ENCODE measurements around the gene CERS6. TPM values are rescaled to one million over a fixed set of nuclear protein-coding genes. Genes with fewer than 3 reads are reported as not detected.

Gene CERS6
- polyA plus RNA-seq, 1 donor from 2014 or later, result 59.3 TPM

- H2AFZ ChIP-seq (ENCODE audit: low read depth, low read length), result no peak overlapping the region
- H3K9ac ChIP-seq (ENCODE audit: low read length), result no peak overlapping the region
- peaks cover 7% of the 10 kb centered on the region for H3K9me3 ChIP-seq (ENCODE audit: low read length)
- no peaks in the 10 kb centered on the region for H4K20me1 ChIP-seq (ENCODE audit: insufficient read depth)
- H3K9me2 ChIP-seq (ENCODE audit: insufficient read depth, low read length), result no peaks in the 10 kb centered on the region
- peaks cover 9% of the 10 kb centered on the region for H3K79me2 ChIP-seq (replicated peaks; ENCODE audit: insufficient read depth, low read length)
- TF ChIP-seq, protein P1, sequence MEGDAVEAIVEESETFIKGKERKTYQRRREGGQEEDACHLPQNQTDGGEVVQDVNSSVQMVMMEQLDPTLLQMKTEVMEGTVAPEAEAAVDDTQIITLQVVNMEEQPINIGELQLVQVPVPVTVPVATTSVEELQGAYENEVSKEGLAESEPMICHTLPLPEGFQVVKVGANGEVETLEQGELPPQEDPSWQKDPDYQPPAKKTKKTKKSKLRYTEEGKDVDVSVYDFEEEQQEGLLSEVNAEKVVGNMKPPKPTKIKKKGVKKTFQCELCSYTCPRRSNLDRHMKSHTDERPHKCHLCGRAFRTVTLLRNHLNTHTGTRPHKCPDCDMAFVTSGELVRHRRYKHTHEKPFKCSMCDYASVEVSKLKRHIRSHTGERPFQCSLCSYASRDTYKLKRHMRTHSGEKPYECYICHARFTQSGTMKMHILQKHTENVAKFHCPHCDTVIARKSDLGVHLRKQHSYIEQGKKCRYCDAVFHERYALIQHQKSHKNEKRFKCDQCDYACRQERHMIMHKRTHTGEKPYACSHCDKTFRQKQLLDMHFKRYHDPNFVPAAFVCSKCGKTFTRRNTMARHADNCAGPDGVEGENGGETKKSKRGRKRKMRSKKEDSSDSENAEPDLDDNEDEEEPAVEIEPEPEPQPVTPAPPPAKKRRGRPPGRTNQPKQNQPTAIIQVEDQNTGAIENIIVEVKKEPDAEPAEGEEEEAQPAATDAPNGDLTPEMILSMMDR (IDR thresholded peaks at IDR 0.05; ENCODE audit: poor library complexity, severe bottlenecking), result no peak
- TF ChIP-seq EP300 (conservative IDR thresholded peaks at IDR 0.05; ENCODE audit: poor library complexity, severe bottlenecking) (no peak), REST (IDR thresholded peaks at IDR 0.05; ENCODE audit: borderline replicate concordance) (no peak), EZH2 (IDR thresholded peaks at IDR 0.05; ENCODE audit: borderline replicate concordance, insufficient read depth, low read length, poor library complexity, severe bottlenecking) (no peak), MXI1 (conservative IDR thresholded peaks at IDR 0.05; ENCODE audit: poor library complexity, severe bottlenecking) (no peak), SMC3 (conservative IDR thresholded peaks at IDR 0.05; ENCODE audit: poor library complexity) (no peak), TAF1 (IDR thresholded peaks at IDR 0.05; ENCODE audit: low read depth) (no peak), RAD21 (conservative IDR thresholded peaks at IDR 0.05) (no peak), POLR2AphosphoS5 (IDR thresholded peaks at IDR 0.05) (no peak)
- no peak overlapping the region for H3K4me3 ChIP-seq (ENCODE audit: low read length)
- H3K4me2 ChIP-seq (ENCODE audit: low read length), result no peak overlapping the region
- no peaks in the 10 kb centered on the region for H3K36me3 ChIP-seq (ENCODE audit: insufficient read depth, low read length)
- no peaks in the 10 kb centered on the region for H3K27me3 ChIP-seq (ENCODE audit: insufficient read depth, low read depth, low read length)
- H3F3A ChIP-seq (ENCODE audit: insufficient read depth, low read length, poor library complexity, severe bottlenecking), result no peaks in the 10 kb centered on the region
- no peak overlapping the region for H3K27ac ChIP-seq (ENCODE audit: low read length)
These were observed 145.7 kb downstream of the CERS6 start for GRCh38 chr2:168601741-168602140.

GRCh38 chr2:168602379-168602778 is 146.3 kb downstream of the CERS6 start:
- no peaks in the 10 kb centered on the region for H4K20me1 ChIP-seq (ENCODE audit: insufficient read depth)
- H3K4me3 ChIP-seq (ENCODE audit: low read length), result no peak overlapping the region
- H3K27me3 ChIP-seq (ENCODE audit: insufficient read depth, low read depth, low read length), result no peaks in the 10 kb centered on the region
- H3K9me3 ChIP-seq (ENCODE audit: low read length), result peaks cover 7% of the 10 kb centered on the region
- TF ChIP-seq EP300 (conservative IDR thresholded peaks at IDR 0.05; ENCODE audit: poor library complexity, severe bottlenecking), result no peak
- TF ChIP-seq POLR2AphosphoS5 (IDR thresholded peaks at IDR 0.05), result no peak
- no peak for TF ChIP-seq REST (IDR thresholded peaks at IDR 0.05; ENCODE audit: borderline replicate concordance)
- no peak for TF ChIP-seq SMC3 (conservative IDR thresholded peaks at IDR 0.05; ENCODE audit: poor library complexity)
- no peak for TF ChIP-seq EZH2 (IDR thresholded peaks at IDR 0.05; ENCODE audit: borderline replicate concordance, insufficient read depth, low read length, poor library complexity, severe bottlenecking)
- no peak for TF ChIP-seq MXI1 (conservative IDR thresholded peaks at IDR 0.05; ENCODE audit: poor library complexity, severe bottlenecking)
- no peak for TF ChIP-seq TAF1 (IDR thresholded peaks at IDR 0.05; ENCODE audit: low read depth)
- TF ChIP-seq RAD21 (conservative IDR thresholded peaks at IDR 0.05), result no peak
- TF ChIP-seq, protein P1 (IDR thresholded peaks at IDR 0.05; ENCODE audit: poor library complexity, severe bottlenecking), result no peak
- no peaks in the 10 kb centered on the region for H3F3A ChIP-seq (ENCODE audit: insufficient read depth, low read length, poor library complexity, severe bottlenecking)
- no peak overlapping the region for H2AFZ ChIP-seq (ENCODE audit: low read depth, low read length)
- H3K27ac ChIP-seq (ENCODE audit: low read length), result no peak overlapping the region
- peaks cover 13% of the 10 kb centered on the region for H3K79me2 ChIP-seq (replicated peaks; ENCODE audit: insufficient read depth, low read length)
- H3K9ac ChIP-seq (ENCODE audit: low read length), result no peak overlapping the region
- H3K4me2 ChIP-seq (ENCODE audit: low read length), result no peak overlapping the region
- H3K36me3 ChIP-seq (ENCODE audit: insufficient read depth, low read length), result no peaks in the 10 kb centered on the region
- no peaks in the 10 kb centered on the region for H3K9me2 ChIP-seq (ENCODE audit: insufficient read depth, low read length)
